ENCODE measurements around the gene RPLP1.

Gene RPLP1

GRCh38 chr15:69490356-69491037, 37.9 kb downstream of the RPLP1 start:
- DNase-seq (ENCODE audit: low read depth, low spot score): no peak
- no peak overlapping the region for H3K27ac ChIP-seq

- H3K27ac ChIP-seq: no peak overlapping the region
- no peak for DNase-seq (ENCODE audit: low read depth, low spot score)
Observed at GRCh38 chr15:69491038-69491505, 38.5 kb downstream of the RPLP1 start.

- no peak overlapping the region for H3K27ac ChIP-seq
Observed at GRCh38 chr15:69493406-69493805, 40.8 kb downstream of the RPLP1 start.

GRCh38 chr15:69496001-69496400, 43.4 kb downstream of the RPLP1 start:
- no peak overlapping the region for H3K27ac ChIP-seq
- DNase-seq (ENCODE audit: low read depth, low spot score): no peak

More at GRCh38 chr15:69493406-69493805, 40.8 kb downstream of the RPLP1 start:
- DNase-seq (ENCODE audit: low read depth, low spot score): no peak

GRCh38 chr15:69497076-69497475, 44.5 kb downstream of the RPLP1 start:
- H3K27ac ChIP-seq: no peak overlapping the region
- DNase-seq (ENCODE audit: low read depth, low spot score): no peak

GRCh38 chr15:69497667-69498066, 45.0 kb downstream of the RPLP1 start:
- DNase-seq (ENCODE audit: low read depth, low spot score): no peak
- H3K27ac ChIP-seq: no peak overlapping the region

GRCh38 chr15:69498282-69498681, 45.7 kb downstream of the RPLP1 start:
- no peak for DNase-seq (ENCODE audit: low read depth, low spot score)
- no peak overlapping the region for H3K27ac ChIP-seq

- DNase-seq (ENCODE audit: low read depth, low spot score): no peak
- H3K27ac ChIP-seq: no peak overlapping the region
Observed at GRCh38 chr15:69498987-69499386, 46.4 kb downstream of the RPLP1 start.

- no peak for DNase-seq (ENCODE audit: low read depth, low spot score)
- H3K27ac ChIP-seq: no peak overlapping the region
Observed at GRCh38 chr15:69499521-69500211, 47.0 kb downstream of the RPLP1 start.

GRCh38 chr15:69500339-69500738, 47.7 kb downstream of the RPLP1 start:
- no peak overlapping the region for H3K27ac ChIP-seq
- no peak for DNase-seq (ENCODE audit: low read depth, low spot score)

GRCh38 chr15:69501456-69501855, 48.8 kb downstream of the RPLP1 start:
- no peak for DNase-seq (ENCODE audit: low read depth, low spot score)
- no peak overlapping the region for H3K27ac ChIP-seq

GRCh38 chr15:69502470-69503045, 49.9 kb downstream of the RPLP1 start:
- H3K27ac ChIP-seq: no peak overlapping the region
- no peak for DNase-seq (ENCODE audit: low read depth, low spot score)

- no peak overlapping the region for H3K27ac ChIP-seq
- DNase-seq (ENCODE audit: low read depth, low spot score): no peak
Observed at GRCh38 chr15:69504352-69505040, 51.9 kb downstream of the RPLP1 start.

Measured in epithelial cell of prostate (primary cell).